ENCODE results near the gene SMIM27. TPM values are rescaled to one million over a fixed set of nuclear protein-coding genes. Genes with fewer than 3 reads are reported as not detected.

The SMIM27 gene
- total RNA-seq, 2 experiments from 2014 or later = 12.7 to 16.8 TPM

- H3K4me1 ChIP-seq (ENCODE audit: insufficient read depth, low read length) = no peaks in the 10 kb centered on the region
- Mint-ChIP-seq H3K36me3 (ENCODE audit: low read depth) (no peaks in the 10 kb centered on the region), H3K4me1 (ENCODE audit: low read depth) (no peaks in the 10 kb centered on the region), H3K9me3 (no peaks in the 10 kb centered on the region), H3K4me3 (no peak overlapping the region), H3K27ac (no peak overlapping the region), H3K27me3 (peaks cover 44% of the 10 kb centered on the region)
- intact Hi-C loops (cut with DNase I, micrococcal nuclease) = loop anchor here (1.0 to 10.0 kb wide), 3 partner anchors 388 to 647 kb away; no protein-coding TSS in a partner anchor
- DNase-seq = no peak
- peaks cover 0 to 5% of the 10 kb centered on the region in 2 experiments for H3K27me3 ChIP-seq (ENCODE audit: control insufficient read depth in 1 of 2, insufficient read depth in 2 of 2, low read length in 2 of 2)
- no peaks in the 10 kb centered on the region for H3K36me3 ChIP-seq (ENCODE audit: insufficient read depth, low read length)
- ChIA-PET POLR2A (interaction anchor here (0.6 to 3.9 kb wide), 3 partner anchors 14 to 202 kb away, joined by 3 to 40 read pairs (median 5); partner anchors contain the start of gene RIGI), CTCF (interaction anchor here (0.8 to 12.1 kb wide), 10 partner anchors 9 to 387 kb away, joined by 3 to 206 read pairs (median 4); partner anchors contain the start of genes ACO1 and RIGI)
- H3K4me3 ChIP-seq (ENCODE audit: low read length) = no peak overlapping the region
- ATAC-seq (ENCODE audit: poor library complexity) = no peak
- H3K27ac ChIP-seq (ENCODE audit: low read depth in 1 of 2, low read length in 2 of 2) = no peak overlapping the region
- no peaks in the 10 kb centered on the region for H3K9me3 ChIP-seq (ENCODE audit: control insufficient read depth in 1 of 2, insufficient read depth in 1 of 2, low read length in 2 of 2)
- no peak for TF ChIP-seq CTCF (IDR thresholded peaks at IDR 0.05)
Measured at GRCh38 chr9:32580631-32581300, 28.6 kb downstream of the SMIM27 start.

GRCh38 chr9:32581512-32582143, 29.5 kb downstream of the SMIM27 start:
- ATAC-seq (ENCODE audit: poor library complexity) = peak; percentile 66
- H3K9me3 ChIP-seq (ENCODE audit: control insufficient read depth in 1 of 2, insufficient read depth in 1 of 2, low read length in 2 of 2) = no peaks in the 10 kb centered on the region
- no peak overlapping the region for H3K27ac ChIP-seq (ENCODE audit: low read depth in 1 of 2, low read length in 2 of 2)
- no peak overlapping the region for H3K4me3 Mint-ChIP-seq
- ChIA-PET CTCF (interaction anchor here (0.7 to 12.1 kb wide), 8 partner anchors 10 to 386 kb away, joined by 3 to 206 read pairs (median 3); partner anchors contain the start of genes ACO1 and RIGI), POLR2A (interaction anchor here (0.6 to 3.9 kb wide), 3 partner anchors 13 to 493 kb away, joined by 3 to 40 read pairs (median 3); no protein-coding TSS in a partner anchor)
- no peaks in the 10 kb centered on the region for H3K4me1 Mint-ChIP-seq (ENCODE audit: low read depth)
- H3K9me3 Mint-ChIP-seq = no peaks in the 10 kb centered on the region
- TF ChIP-seq CTCF (IDR thresholded peaks at IDR 0.05) = peak; percentile 57
- H3K4me3 ChIP-seq (ENCODE audit: low read length) = no peak overlapping the region
- peaks cover 48% of the 10 kb centered on the region for H3K27me3 Mint-ChIP-seq
- H3K4me1 ChIP-seq (ENCODE audit: insufficient read depth, low read length) = no peaks in the 10 kb centered on the region
- no peak overlapping the region for H3K27ac Mint-ChIP-seq
- intact Hi-C loops (cut with DNase I, micrococcal nuclease) = loop anchor here (1.0 to 10.0 kb wide), 4 partner anchors 385 to 646 kb away; no protein-coding TSS in a partner anchor
- H3K36me3 Mint-ChIP-seq (ENCODE audit: low read depth) = no peaks in the 10 kb centered on the region
- DNase-seq = peak in 6 of 14 experiments; percentile 3 to 64 (median 47)
- H3K27me3 ChIP-seq (ENCODE audit: control insufficient read depth in 1 of 2, insufficient read depth in 2 of 2, low read length in 2 of 2) = peaks cover 0 to 5% of the 10 kb centered on the region in 2 experiments
- H3K36me3 ChIP-seq (ENCODE audit: insufficient read depth, low read length) = no peaks in the 10 kb centered on the region

- intact Hi-C loops (cut with DNase I, micrococcal nuclease) = loop anchor here (5.0 to 10.0 kb wide), 2 partner anchors 640 to 643 kb away; no protein-coding TSS in a partner anchor
- POLR2A ChIA-PET = no interaction called here
- Mint-ChIP-seq H3K27me3 (peaks cover 45% of the 10 kb centered on the region), H3K4me1 (ENCODE audit: low read depth) (no peaks in the 10 kb centered on the region), H3K27ac (no peak overlapping the region), H3K4me3 (no peak overlapping the region), H3K9me3 (no peaks in the 10 kb centered on the region), H3K36me3 (ENCODE audit: low read depth) (no peaks in the 10 kb centered on the region)
- no peaks in the 10 kb centered on the region for H3K9me3 ChIP-seq (ENCODE audit: control insufficient read depth in 1 of 2, insufficient read depth in 1 of 2, low read length in 2 of 2)
- no peaks in the 10 kb centered on the region for H3K4me1 ChIP-seq (ENCODE audit: insufficient read depth, low read length)
- TF ChIP-seq CTCF (IDR thresholded peaks at IDR 0.05) = no peak
- no peak overlapping the region for H3K27ac ChIP-seq (ENCODE audit: low read depth in 1 of 2, low read length in 2 of 2)
- H3K36me3 ChIP-seq (ENCODE audit: insufficient read depth, low read length) = no peaks in the 10 kb centered on the region
- CTCF ChIA-PET = no interaction called here
- peaks cover 0 to 5% of the 10 kb centered on the region in 2 experiments for H3K27me3 ChIP-seq (ENCODE audit: control insufficient read depth in 1 of 2, insufficient read depth in 2 of 2, low read length in 2 of 2)
- no peak for ATAC-seq (ENCODE audit: poor library complexity)
- no peak for DNase-seq
- no peak overlapping the region for H3K4me3 ChIP-seq (ENCODE audit: low read length)
Measured at GRCh38 chr9:32584784-32585183, 32.7 kb downstream of the SMIM27 start.

Data from CD4-positive, alpha-beta T cell (primary cell).